Measurements from ENCODE around the gene MAGI3. TPM values are rescaled to one million over a fixed set of nuclear protein-coding genes. Genes with fewer than 3 reads are reported as not detected.

The MAGI3 gene
- polyA plus RNA-seq, 3 donors, result 2.9 to 6.0 (median 3.8) TPM

DNA sequence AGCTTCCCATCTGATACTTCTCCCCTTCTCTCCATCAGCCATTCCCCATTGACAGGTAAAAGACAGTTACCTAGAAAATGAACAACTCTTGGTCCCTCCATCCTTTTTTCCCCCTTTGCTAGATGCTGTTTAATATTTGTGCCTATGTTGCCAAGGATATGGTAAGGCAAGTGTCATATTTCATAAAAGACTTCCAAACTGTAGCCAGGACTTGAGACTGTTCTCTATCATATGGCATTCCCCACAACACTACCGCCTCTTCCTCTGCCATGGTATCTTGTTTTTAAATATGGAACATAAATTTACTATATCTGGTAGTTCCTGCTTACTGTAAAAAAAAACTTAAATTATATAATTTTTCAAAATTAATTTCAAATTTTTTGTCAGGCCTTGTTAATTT lies 271.8 kb downstream of the MAGI3 start:
- H3K27ac ChIP-seq (ENCODE audit: low read depth, low read length), result no peak overlapping the region
- WGBS, 3 donors, result 88 to 98% (median 97%) methylated on average over 1 of the region's 1 CpG

GRCh38 chr1:113663165-113663951 lies 273.0 kb downstream of the MAGI3 start:
- H3K27ac ChIP-seq (ENCODE audit: low read depth, low read length), result no peak overlapping the region
- WGBS, 3 donors, result 81 to 94% (median 82%) methylated on average over 5 of the region's 5 CpGs

GRCh38 chr1:113665071-113665470 lies 274.8 kb downstream of the MAGI3 start:
- no peak overlapping the region for H3K27ac ChIP-seq (ENCODE audit: low read depth, low read length)

GRCh38 chr1:113666126-113666525 lies 275.8 kb downstream of the MAGI3 start:
- H3K27ac ChIP-seq (ENCODE audit: low read depth, low read length), result no peak overlapping the region
- 97 to 98% (median 97%) methylated on average over 2 of the region's 2 CpGs for WGBS, 3 donors

DNA sequence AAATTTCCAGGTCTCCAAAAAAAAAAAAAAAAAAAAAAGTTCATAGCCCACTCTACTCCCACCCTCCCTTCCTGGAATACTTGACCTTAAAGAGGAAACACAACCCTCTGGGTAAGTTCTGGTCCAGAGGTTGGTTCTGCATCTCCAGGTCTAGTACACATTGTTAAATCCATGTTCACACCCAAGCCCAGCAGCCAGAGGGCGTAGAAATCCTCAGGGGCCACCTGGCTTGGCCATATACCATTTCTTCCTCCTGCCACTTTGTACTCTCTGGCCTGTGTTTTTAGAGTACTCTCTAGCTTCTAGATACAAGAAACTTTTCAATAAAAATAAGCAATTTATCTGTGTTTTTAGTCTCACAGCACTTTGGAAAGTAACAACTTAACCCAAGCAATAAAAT lies 279.7 kb downstream of the MAGI3 start:
- WGBS, 3 donors, result 89 to 100% (median 98%) methylated on average over 1 of the region's 1 CpG
- no peak overlapping the region for H3K27ac ChIP-seq (ENCODE audit: low read depth, low read length)

DNA sequence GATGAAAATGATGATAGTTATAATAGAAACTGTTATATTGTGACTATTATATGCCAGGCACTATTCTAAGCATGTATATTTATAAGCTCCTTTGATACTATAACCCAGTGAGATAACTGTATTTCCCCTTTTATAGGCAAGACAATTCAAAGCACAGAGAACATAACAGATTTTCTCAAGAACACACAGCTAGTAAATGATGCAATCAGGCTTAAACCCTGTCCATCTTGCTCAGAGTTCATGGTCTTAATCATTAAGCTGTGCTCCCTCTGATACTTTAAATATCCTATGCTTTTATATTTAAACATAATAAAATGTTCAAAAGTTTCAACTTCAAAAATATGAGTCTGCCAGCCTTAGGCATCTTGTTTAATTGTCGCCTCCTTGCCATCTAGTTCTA lies 280.3 kb downstream of the MAGI3 start:
- H3K27ac ChIP-seq (ENCODE audit: low read depth, low read length), result no peak overlapping the region
- WGBS, 3 donors, result 95 to 98% (median 97%) methylated on average over 1 of the region's 1 CpG

- no peak overlapping the region for H3K27ac ChIP-seq (ENCODE audit: low read depth, low read length)
- WGBS, 3 donors, result 77 to 91% (median 90%) methylated on average over 4 of the region's 4 CpGs
Measured at GRCh38 chr1:113672491-113672890, 282.2 kb downstream of the MAGI3 start.

DNA sequence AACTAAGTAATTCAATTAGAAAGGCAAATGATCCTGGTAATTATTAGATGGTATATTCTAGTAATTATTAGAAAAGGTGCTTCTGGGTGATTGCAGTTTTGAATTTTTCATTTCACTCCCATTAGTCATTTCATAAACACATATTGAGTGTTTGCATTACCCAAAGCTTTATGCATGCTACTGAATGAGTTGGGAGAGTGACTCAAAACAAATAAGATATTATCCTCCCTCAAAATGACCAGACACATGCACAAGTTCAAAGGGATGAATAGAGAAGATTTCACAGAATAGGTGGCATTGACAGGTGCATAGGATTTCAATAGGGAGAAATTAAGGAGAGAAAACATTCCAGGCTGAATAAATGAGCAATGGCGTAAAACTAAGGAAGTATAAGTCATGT lies 284.3 kb downstream of the MAGI3 start:
- WGBS, 3 donors, result 95 to 100% (median 95%) methylated on average over 1 of the region's 1 CpG
- no peak overlapping the region for H3K27ac ChIP-seq (ENCODE audit: low read depth, low read length)

GRCh38 chr1:113675302-113675701 lies 285.0 kb downstream of the MAGI3 start:
- WGBS, 3 donors, result 85 to 89% (median 89%) methylated on average over 2 of the region's 2 CpGs
- no peak overlapping the region for H3K27ac ChIP-seq (ENCODE audit: low read depth, low read length)

DNA sequence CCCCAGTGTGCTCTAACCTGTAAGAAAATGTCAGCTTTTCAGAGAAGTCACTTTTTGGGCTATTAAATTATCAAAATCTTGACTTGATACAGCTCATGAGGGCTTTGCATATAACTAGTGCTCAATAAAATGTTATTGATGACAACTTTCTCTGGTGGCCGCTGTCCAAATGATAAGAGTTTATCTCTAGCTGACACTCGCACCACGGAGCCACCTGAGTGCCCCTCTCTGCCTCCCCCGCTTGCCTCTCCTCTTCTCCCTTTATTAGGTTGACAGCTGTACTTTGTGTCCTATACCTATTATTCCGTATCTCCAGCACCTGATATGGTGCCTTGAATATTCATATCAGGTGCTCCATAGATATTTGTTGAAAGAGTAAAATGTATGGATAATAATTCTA lies 286.2 kb downstream of the MAGI3 start:
- H3K27ac ChIP-seq (ENCODE audit: low read depth, low read length), result no peak overlapping the region
- WGBS, 3 donors, result 65 to 95% (median 93%) methylated on average over 5 of the region's 5 CpGs

GRCh38 chr1:113677250-113678158 lies 287.2 kb downstream of the MAGI3 start:
- no peak overlapping the region for H3K27ac ChIP-seq (ENCODE audit: low read depth, low read length)
- WGBS, 3 donors, result 23 to 53% (median 36%) methylated on average over 7 of the region's 7 CpGs

DNA sequence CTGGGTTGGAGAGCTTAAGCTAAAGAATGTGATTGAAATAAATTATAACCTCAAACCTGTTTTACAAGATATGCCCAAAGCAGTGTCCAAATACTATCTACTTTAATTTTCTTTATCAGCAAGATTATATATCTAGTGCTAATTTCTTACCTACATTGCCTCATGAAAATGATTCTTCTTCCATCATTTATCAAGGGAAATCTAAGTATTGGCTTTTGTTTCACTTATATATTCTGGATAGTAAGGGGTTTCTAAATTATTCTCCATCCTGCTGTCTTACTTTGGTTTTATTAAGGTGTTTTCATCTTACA lies 287.8 kb downstream of the MAGI3 start:
- H3K27ac ChIP-seq (ENCODE audit: low read depth, low read length), result no peak overlapping the region

DNA sequence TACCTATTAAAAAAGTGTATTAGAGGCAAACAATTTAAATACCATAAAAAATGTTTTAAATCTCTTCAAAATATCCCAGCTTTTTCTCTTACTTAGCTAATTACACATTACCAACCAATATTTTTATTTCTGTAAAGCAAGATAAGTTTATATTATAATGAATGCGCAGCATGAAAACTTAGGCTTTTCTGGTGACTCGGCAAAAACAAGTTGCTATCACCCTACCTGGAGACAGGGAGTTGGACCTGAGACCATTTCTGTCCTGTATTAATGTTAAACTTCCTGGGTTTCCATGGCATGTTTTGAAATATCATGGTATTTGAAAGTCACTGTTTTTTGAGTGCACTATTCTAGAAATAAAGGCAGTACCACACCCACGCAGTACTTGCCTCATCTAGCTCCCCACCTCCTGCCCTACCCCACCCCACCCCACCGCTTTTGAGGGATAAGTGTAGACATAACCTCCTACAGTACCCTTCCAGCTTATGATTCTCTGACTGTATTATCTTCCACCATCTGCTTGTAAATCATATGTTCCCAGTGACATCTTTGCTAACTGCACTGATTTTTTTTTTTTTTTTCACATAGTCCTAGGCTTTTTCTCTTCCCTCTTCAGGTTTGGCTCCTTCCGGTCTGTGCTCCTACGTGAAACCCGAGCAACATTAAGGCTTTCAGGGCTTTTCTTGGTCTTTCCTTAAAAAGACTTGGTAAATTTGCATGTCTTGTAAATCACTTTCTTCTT lies 291.5 kb downstream of the MAGI3 start:
- WGBS, 3 donors, result 89 to 93% (median 91%) methylated on average over 7 of the region's 7 CpGs
- no peak overlapping the region for H3K27ac ChIP-seq (ENCODE audit: low read depth, low read length)

DNA sequence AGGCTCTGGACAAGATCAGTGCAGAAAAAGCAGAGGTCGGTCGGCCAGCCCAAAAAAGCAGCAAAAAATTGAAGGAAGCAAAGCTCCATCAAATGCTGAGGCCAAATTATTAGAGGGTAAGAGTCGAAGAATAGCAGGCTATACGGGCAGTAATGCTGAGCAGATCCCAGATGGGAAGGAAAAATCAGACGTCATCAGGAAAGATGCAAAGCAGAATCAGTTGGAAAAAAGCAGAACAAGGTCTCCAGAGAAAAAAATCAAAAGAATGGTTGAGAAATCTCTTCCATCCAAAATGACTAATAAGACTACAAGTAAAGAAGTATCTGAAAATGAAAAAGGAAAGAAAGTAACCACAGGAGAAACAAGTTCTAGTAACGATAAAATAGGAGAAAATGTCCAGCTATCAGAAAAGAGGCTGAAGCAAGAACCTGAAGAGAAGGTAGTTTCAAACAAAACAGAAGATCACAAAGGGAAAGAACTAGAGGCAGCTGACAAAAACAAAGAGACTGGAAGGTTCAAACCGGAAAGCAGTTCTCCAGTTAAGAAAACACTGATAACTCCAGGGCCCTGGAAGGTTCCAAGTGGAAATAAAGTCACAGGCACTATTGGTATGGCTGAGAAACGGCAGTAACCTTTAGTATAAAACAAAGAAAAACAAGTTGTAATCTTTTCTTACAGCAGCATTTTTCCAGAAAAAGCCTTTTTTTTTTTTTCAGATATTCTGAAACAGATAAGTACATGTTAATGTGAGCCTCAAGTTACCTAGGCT lies 293.3 kb downstream of the MAGI3 start:
- no peak overlapping the region for H3K27ac ChIP-seq (ENCODE audit: low read depth, low read length)
- WGBS, 3 donors, result 38 to 68% (median 41%) methylated on average over 8 of the region's 8 CpGs

- WGBS, 3 donors, result 48 to 69% (median 69%) methylated on average over 6 of the region's 6 CpGs
- no peak overlapping the region for H3K27ac ChIP-seq (ENCODE audit: low read depth, low read length)
Measured at GRCh38 chr1:113684153-113684541, 293.8 kb downstream of the MAGI3 start.

DNA sequence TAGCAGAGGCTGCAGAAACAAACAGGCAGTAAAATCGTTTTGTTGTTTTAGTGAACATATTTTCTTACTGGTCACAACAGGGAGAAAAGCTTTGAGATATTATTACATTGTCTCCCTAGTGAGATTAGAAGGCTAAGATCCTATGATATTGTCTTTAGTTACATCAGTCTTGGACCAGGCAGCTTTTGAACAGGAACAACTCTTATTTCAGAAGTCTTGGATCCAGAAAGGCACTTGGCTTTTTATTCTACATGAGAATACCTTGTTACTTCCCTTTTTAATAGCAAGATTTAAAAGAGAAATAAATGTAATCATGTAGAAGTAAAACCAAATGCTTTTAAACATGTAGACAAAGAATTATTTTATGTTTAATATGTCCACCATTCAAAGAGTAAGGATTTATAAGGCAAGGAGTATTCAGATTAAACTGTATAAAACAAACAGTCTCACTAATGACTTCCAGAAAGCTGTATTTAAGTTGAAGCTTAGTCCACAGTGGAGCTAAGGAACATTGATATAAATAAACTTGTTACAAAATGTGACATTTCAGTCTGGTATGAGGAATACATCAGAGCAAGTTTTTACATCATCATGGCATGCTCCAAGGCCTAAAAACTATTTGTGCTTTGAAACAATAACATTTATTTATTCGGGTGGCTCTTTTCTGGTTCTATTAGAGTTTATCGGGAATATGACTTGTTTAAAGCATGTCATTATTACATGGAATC lies 296.7 kb downstream of the MAGI3 start:
- H3K27ac ChIP-seq (ENCODE audit: low read depth, low read length), result no peak overlapping the region
- WGBS, 3 donors, result 80 to 87% (median 85%) methylated on average over 3 of the region's 3 CpGs

DNA sequence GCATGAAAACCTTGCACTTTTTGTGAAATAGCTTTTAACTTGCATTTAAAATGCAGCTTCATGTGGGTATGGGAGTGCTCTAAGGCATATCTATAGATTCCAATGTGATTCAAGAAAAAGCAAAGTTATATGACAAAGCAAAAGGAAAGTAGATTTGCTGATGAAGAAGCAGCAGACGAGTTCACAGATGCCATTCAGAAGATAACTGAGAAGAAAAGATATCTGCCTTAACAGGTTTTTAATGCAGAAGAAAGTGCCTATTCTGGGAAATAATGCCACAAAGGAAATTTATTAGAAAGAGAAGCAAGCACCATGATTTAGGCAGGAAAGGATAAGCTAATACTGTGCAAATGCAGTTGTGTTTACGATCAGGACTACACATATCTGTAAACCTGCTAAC lies 300.9 kb downstream of the MAGI3 start:
- no peak overlapping the region for H3K27ac ChIP-seq (ENCODE audit: low read depth, low read length)
- 93 to 96% (median 95%) methylated on average over 2 of the region's 2 CpGs for WGBS, 3 donors

DNA sequence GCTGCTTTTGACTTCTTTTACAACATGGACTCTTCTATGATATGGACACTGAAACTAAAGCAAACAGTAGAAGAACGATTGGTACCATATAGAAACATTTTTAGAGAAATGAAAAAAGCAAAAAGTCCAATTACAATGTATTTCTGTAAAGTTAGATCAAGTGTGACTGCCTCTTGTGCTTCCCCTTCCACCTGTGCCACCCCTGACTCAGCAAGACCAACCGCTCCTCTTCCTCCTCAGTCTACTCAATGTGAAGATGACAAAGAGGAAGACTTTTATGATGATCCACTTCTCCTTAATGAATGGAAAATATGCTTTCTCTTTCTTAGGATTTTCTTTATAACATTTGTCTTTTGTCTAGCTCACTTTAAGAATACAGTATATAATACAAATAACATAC lies 302.0 kb downstream of the MAGI3 start:
- 68 to 89% (median 74%) methylated on average over 2 of the region's 2 CpGs for WGBS, 3 donors
- no peak overlapping the region for H3K27ac ChIP-seq (ENCODE audit: low read depth, low read length)
